ENCODE measurements around the gene FOXO4. TPM values are rescaled to one million over a fixed set of nuclear protein-coding genes. Genes with fewer than 3 reads are reported as not detected.

FOXO4 gene
- total and polyA plus RNA-seq, 7 donors = 14.6 to 80.7 (median 56.5) TPM

DNA sequence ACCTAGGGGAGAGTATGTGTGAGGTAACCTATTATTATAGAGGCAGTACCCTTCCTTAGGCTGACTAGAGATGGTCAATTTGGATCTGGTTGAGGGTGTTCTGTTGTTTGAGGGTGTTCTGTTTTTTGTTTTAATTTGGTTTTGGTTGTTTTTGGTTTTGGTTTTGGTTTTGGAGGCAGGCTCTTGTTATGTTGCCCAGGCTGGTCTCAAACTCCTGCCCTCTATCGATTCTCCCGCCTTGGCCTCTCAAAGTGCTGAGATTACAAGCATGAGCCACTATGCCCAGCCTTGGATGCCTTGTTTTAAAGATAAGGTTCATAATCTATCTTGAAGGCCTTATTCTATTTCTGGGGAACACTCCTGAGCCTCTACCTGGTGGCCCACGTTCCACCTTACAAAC lies 10.0 kb downstream of the FOXO4 start:
- Histone ChIP-seq H3K4me3 (no peak overlapping the region), H3K27ac (no peak overlapping the region), H3K36me3 (ENCODE audit: insufficient read depth in 1 of 2, low read depth in 1 of 2) (peaks cover 0 to 8% of the 10 kb centered on the region in 2 donors), H3K27me3 (ENCODE audit: insufficient read depth in 3 of 3, low read length in 2 of 3) (peaks cover 0 to 9% (median 0%) of the 10 kb centered on the region in 3 donors), H3K4me1 (no peaks in the 10 kb centered on the region), H3K9me3 (no peaks in the 10 kb centered on the region)
- no peak for TF ChIP-seq CTCF (IDR thresholded peaks at IDR 0.05)
- DNase-seq (no peak), ATAC-seq (no peak)
- WGBS, 3 donors = 84 to 95% (median 94%) methylated on average over 3 of the region's 3 CpGs
- intact Hi-C loops (cut with DNase I) = no loop called here

DNA sequence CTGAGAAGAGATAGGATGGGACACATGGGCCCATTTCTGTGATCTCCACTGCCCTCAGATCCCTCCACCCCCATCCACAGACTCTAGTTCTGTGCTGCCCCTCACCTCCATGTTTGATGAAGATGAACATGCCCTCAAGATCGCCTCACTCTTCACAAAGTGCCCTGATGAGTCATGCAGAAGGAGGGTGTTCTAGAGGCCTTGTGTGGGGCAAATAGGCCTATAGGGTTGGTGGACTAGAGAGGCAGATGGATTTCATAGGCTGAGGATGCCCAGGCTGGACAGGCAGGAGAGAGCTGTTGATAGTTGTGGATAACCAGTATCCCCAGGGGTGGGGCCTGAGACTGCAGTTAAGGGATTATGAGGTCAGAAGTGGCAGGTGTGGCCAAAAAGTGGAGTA lies 10.8 kb downstream of the FOXO4 start, which contains the start of gene CXorf65:
Gene CXorf65 (minus strand): TSS at position 314 of the 400 bp plus-strand sequence. CDS start 184 bp downstream, at position 130.
- Histone ChIP-seq H3K27ac (no peak within 1 kb of the TSS), H3K9me3 (no peaks in the 10 kb centered on the region), H3K27me3 (ENCODE audit: insufficient read depth in 3 of 3, low read length in 2 of 3) (peaks cover 0 to 1% (median 0%) of the 10 kb centered on the region in 3 donors), H3K4me1 (no peaks in the 10 kb centered on the region), H3K4me3 (no peak within 1 kb of the TSS), H3K36me3 (ENCODE audit: insufficient read depth in 1 of 2, low read depth in 1 of 2) (peaks cover 0 to 3% of the 10 kb centered on the region in 2 donors)
- intact Hi-C loops (cut with DNase I) = no loop called here
- WGBS, 3 donors = 60 to 100% (median 96%) methylated on average over 1 of the region's 1 CpG
- no peak for DNase-seq
- no peak for ATAC-seq
- no peak for TF ChIP-seq CTCF (IDR thresholded peaks at IDR 0.05)

- Histone ChIP-seq H3K4me1 (no peaks in the 10 kb centered on the region), H3K36me3 (ENCODE audit: insufficient read depth in 1 of 2, low read depth in 1 of 2) (no peaks in the 10 kb centered on the region), H3K4me3 (no peak overlapping the region), H3K27me3 (ENCODE audit: insufficient read depth in 3 of 3, low read length in 2 of 3) (no peaks in the 10 kb centered on the region), H3K27ac (no peak overlapping the region), H3K9me3 (no peaks in the 10 kb centered on the region)
- WGBS, 3 donors = 65 to 74% (median 67%) methylated on average over 4 of the region's 4 CpGs
- intact Hi-C loops (cut with DNase I) = no loop called here
- ATAC-seq = no peak
- no peak for TF ChIP-seq CTCF (IDR thresholded peaks at IDR 0.05)
- no peak for DNase-seq
These were observed 11.6 kb downstream of the FOXO4 start for GRCh38 chrX:71107245-71107644.

DNA sequence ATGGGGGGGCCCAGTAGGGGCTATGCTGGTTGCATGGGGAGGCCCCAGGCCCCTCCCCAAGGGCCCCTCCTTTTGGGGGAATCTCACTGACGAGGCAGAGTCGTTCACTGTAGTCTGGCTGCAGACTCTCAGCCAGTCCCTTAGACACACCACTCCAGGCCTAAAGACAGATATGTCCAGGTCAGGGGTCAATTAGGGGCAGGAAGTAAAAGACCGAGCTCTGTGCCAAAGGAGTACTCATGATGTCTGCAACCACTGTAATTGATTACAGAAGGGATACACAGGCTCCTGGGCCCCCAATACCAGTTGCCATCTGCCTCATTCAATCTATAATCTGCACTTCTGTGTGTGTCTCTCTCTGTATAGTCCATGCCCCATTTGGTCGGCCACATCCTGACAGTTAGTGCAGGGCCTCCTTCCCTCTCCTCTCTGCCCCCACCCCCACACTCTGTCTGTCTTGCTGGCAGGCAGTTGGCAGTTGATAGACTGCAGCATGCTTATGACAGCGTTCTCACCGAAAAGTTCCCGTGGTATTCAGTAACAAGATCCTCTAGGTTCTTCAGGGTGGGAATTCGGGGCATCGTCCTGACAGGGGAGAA lies 12.2 kb downstream of the FOXO4 start:
- H3K4me1 ChIP-seq = no peaks in the 10 kb centered on the region
- no peak for TF ChIP-seq CTCF (IDR thresholded peaks at IDR 0.05)
- H3K36me3 ChIP-seq (ENCODE audit: insufficient read depth in 1 of 2, low read depth in 1 of 2) = no peaks in the 10 kb centered on the region
- whole genome bisulfite sequencing, 3 donors = 28 to 51% (median 39%) methylated on average over 9 of the region's 9 CpGs
- DNase-seq (no peak), ATAC-seq (no peak)
- no peaks in the 10 kb centered on the region for H3K27me3 ChIP-seq (ENCODE audit: insufficient read depth in 3 of 3, low read length in 2 of 3)
- no peak overlapping the region for H3K27ac ChIP-seq
- no peak overlapping the region for H3K4me3 ChIP-seq
- H3K9me3 ChIP-seq = no peaks in the 10 kb centered on the region
- intact Hi-C loops (cut with DNase I) = no loop called here

- Histone ChIP-seq H3K27ac (no peak overlapping the region), H3K9me3 (no peaks in the 10 kb centered on the region), H3K4me1 (no peaks in the 10 kb centered on the region), H3K36me3 (ENCODE audit: insufficient read depth in 1 of 2, low read depth in 1 of 2) (no peaks in the 10 kb centered on the region), H3K27me3 (ENCODE audit: insufficient read depth in 3 of 3, low read length in 2 of 3) (no peaks in the 10 kb centered on the region), H3K4me3 (no peak overlapping the region)
- no peak for TF ChIP-seq CTCF (IDR thresholded peaks at IDR 0.05)
- ATAC-seq (no peak), DNase-seq (no peak)
- intact Hi-C loops (cut with DNase I) = no loop called here
- 82 to 96% (median 91%) methylated on average over 6 of the region's 6 CpGs for WGBS, 3 donors
These were observed 13.4 kb downstream of the FOXO4 start for GRCh38 chrX:71109051-71109450.
